Non-pigmented ciliary epithelial cell (primary cell): ENCODE data around the gene OPCML.
A peak's percentile ranks its signal among the peaks of the same experiment; 100 is the strongest.

ENCODE experiments used
- DNase-seq: peaks from one replicate; pipeline ENCODE4 v3.0.0-alpha.2; 2010; ENCODE audit warnings: low read depth

Gene OPCML

DNA sequence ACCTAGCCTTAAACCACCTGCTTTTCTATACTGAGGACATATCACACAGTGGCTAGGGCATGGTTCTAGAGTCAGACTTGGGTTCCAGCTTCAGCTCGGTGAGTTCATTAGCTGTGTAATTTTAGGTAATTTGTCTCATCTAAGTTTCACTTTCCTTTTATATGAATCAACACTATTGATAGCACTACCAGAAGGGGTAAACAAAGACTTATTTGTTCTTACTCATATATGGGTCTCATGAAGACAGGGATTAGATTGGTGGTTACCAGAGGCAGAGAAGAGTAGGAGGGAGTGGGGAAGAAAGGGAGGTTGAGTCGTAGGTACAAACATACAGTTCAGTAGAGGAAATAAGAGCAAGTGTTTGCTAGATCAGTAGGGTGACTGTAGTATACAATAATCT is 924.7 kb downstream of the OPCML start:
- DNase-seq = no peak

DNA sequence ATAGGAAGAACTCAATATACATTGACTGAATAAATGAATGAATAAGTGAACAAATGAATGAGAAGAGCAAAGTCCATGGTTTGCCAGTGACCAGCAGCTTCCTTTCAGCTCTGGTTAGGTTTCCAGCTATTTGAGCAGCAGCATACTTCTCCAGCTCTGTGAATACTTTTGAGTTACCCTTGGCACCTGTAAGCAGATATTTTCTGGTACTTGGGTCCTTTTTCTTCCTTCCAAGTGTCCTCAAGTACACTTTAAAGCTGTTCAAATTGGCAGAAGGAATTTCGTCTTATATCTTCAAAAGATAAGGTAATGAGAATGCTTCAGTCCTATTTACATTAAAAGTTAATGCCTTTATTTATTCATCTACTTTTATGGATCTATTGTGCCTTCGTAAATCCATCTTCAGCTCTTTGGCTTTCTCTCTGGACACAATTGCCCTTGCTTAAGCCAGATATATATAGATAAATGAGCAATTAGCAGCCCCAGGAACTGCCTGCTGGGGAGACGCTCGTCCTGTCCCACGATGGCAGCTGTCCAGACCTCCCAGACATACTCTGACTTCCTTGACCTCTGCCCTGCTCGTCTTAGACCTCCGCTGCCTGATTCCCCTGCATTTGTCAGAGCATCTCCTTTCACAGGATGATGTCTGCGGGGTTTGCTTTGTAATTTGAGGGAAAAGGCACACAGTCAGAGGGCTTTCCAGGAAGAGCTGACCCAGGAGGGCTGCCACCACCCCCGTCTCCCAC is 926.3 kb downstream of the OPCML start:
- no peak for DNase-seq

DNA sequence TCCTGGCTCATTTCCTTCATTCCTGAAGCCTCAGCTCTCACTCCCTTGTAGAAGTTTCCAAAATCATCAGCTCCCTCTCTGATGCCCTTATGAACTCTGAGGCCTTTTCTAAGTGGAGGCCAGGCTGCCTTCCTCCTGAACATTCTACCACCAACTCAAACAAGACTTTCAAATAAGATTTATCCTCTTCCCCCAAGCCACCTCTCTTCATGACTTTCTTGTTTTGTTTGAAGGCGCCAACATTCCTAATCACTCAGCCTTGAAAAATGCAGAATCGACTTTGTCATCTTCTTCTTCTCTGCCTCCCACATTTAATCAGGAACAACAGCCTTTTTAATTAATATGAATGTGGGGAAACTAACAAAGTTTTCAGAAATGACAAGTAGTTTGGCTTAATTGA is 927.9 kb downstream of the OPCML start:
- no peak for DNase-seq

DNA sequence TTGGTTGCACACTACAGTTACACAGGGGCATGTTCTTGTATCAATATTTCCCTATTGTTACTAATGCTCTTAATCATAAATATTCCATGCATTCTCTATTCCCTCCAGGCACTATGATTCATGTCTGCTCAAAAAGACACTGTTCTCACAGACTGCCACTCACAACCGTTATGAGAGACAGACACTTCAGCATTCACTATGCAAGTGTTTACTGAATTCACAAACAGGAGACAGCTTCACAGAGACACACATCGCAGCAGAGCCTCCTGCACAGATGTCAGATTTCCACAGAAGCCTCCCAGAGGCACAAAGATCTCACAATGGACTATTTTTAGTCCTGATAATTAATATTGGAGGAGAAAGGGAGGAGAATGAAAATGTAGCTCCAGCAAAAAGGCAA is 930.4 kb downstream of the OPCML start:
- DNase-seq = no peak

DNA sequence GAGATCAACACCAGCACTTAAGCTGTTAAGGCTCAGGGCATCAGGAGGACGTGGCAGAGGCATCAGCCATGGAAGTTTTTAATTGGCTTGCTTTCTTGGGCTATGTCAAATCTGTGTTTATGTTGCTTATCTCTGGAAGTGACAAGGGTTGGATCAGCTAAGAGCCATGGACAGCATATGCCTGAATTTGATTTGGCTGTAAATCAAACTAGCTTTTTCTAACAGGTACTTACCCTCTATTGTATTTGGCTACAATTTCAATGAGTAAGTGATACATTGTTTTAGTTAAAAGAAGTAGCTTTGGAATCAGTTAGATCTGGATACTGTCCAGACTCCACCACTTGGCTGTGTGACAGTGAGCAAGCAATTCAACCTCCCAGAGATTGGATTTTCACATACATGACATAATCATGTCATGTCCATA is 936.6 kb downstream of the OPCML start:
- no peak for DNase-seq

DNA sequence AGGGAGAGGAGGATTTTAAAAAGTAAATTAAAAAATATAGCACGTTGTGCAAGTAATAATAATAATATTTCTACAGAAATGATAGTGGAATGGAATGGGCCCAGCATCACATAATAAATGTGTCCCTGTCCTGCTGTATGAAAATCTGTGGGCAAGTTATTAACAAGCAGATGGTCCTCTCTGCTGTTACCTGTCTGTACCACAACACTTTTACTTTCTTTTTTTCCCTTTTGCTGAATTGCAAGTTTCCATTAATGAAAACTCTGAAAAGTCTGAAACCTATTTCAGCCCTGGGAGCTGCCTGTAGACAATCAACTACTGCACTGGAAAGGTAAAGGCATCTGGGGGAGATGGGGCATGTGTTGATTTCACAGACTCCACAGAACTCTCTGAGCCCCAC is 937.1 kb downstream of the OPCML start:
- no peak for DNase-seq

DNA sequence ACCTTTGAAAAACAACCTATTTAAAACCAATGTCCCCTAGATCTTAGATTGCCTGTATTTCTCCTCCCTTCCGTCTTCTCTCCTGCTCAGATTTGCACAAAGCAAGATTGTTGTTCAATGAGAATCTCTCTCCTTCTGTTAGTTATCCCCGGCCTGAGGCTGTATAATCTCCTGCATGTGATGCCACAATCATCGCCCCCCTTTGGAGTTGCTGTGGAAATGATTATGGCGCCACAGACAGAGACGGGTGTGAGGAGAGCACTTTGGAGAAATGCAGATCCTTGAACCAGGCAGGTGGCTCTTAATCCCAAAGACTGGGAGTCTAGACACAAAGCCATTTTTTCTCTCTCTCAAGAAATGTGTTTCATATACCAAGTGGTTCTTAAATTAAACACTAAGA is 941.3 kb downstream of the OPCML start:
- no peak for DNase-seq

DNA sequence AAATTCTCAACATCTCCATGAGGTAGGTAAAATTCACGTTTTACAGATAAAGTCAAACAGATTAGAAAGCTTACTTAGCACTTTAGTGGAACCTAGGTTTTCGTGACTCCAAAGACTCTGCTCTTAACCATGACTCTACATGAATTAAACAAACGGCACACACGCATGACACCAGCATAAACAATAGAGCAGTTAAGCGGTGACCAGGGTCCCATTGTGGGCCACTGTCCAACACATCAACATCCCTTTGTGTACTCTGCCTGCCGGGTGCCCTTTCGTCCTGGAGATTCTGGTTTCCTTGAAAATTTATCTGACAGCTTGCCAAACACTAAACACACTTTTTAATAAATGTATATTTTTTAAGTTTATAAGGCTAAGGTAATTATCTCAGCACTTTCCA is 941.7 kb downstream of the OPCML start:
- no peak for DNase-seq

DNA sequence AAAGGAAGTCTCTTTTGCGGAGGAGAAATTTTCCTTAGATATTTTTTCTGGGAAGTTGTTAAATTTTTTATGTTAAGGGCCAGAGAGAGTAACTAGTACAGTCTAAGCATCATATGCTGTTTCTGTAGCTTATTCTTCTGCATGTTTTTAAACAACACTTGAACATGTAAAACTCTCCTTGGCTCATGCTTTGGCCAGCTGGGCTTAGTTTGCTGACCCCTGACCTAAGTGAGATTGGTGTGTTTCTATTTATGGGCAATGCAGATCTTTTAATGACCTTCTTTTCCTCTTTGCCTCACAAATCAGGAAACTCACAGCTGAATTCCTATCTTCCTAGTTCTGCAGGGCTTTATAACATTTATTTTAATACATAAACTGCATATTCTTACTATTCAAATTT is 942.5 kb downstream of the OPCML start:
- no peak for DNase-seq

DNA sequence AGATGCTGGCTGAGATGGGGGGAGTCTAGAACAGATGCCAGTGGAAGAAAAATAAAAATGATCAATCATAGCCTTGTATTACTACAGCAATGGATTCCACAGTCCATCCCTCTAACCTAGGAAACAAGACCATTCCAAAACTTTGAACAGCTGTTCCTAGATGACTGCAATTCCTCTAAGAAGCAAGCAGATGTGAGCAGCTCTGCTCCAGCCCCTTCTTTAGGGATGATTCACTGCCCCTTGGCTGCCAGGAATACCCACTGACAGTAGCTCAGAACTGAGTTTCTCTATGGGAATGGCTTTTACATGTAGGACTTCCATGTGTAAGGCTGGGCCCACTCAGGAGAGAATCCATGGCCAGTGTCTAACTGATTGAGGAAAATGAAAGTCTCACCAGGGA is 943.9 kb downstream of the OPCML start:
- DNase-seq = no peak

DNA sequence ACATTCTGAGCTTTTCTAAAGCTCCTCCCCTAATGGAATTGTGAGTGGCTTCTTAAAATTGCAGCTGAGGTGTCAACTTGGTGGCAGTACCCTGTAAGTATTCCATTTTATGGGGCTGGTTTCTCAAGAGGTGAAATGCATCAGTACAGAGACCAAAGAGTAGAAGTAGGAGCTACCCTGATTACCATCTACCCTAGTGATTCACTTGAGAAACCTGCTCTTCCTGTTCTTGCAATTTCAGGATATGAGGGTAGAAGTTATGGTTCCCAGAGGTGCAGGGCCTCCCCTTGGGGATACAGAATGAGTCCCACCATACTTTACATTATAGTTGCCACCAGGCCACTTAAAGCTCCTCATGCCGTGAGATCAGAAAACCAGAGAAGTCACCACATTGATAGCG is 944.6 kb downstream of the OPCML start:
- DNase-seq = no peak

DNA sequence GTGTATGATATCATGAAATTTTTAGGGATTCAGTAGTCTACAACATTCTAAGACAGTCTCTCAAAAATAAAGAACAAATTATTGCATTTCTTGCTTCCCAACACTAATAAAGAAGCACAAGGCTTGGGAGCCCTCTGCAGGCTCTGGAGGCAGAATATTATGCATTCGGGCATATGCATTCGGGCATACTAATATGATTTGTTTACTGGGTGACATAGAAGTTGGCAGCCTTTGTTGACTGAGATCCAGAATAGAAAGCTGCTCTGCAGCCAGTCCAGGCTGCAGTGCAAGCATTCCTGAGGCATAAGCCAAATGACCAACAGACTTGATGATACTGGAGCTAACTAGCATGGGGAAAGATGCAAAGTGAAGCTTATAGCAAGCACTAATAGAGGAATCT is 945.5 kb downstream of the OPCML start:
- no peak for DNase-seq

DNA sequence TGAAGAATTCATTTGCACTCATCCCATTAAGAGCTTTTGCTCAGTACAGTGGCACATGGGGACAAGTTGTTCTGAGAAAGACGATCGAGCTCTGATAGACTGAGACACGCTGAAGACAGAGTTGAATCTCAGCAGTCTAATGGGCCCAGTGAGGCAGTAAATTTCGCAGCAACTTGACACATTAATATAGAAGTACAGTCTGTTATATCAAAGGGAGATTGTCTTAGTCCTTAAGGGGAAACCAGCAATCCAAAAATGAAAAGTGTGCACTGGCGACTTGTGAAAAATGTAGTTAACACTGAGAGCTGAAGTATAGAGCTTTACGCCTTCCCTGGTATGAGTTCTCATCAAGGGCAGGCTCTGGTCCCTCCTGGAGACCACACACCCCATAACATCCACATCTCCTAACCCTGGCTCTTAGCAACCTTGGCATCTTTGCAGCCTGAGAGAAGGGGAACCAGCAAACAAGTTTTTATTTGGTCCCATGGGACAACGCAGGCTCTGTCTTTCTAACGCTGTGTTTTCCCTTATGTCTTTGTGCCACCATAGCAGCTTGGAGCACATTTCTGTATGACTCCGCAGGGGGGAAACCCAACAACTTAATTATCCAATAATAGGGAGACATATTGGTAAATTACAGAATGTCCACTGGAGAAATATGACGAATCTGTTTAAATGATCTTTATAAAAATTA is 952.5 kb downstream of the OPCML start:
- no peak for DNase-seq

DNA sequence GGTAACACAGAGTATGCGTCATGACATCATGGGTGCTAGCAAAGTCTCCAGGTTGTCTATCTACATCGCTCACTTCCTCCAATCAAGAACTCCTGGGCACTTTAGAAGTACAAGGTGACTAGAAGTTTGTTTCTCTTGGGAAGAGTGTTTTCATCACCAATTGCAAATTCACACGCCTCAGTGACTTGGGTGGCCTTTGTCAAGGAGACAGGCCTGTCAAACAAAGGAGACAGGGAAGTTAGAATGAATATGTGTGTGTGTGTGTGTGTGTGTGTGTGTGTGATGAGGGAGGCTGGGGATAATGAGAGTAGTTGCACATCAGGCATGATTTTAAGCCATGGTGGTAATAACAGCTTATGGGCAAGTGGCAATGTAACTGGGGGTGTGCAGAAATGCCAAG is 953.2 kb downstream of the OPCML start:
- no peak for DNase-seq

DNA sequence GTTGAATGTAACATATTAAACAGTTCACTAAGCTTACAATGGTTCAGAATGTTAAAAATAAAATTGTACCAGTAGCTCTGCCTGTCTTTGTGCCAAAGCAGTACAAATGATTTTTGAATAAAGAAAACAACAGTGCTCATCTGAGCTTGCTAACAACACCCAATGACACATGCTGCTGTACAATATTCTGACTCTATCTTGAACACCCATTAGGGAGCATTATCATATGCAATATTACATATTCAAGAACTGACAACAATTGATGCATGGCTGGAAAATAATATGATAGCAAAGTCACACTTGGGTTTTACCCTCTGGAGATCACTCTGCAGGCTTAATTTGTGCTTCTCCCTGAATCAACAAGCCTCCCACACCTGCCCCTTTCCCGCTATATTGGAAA is 953.7 kb downstream of the OPCML start:
- no peak for DNase-seq

DNA sequence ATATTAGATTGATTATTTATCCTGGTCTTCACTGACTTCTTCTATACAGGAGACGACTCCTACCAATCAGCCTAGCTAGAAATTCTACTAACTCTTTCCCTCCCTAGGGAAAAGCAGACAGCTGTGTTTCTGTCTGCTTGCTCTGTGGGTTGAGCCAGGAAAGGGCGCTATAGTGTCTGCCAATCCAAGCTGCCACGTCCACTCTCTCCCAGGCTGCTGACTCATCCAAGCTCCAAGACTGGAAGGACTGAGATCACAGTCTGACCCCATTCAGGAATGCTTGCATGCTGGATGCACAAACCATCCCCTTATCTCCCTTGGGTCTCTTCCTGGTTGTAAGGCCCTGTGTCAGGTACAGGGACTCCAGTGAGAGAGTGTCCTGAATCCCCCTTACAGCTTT is 955.6 kb downstream of the OPCML start:
- DNase-seq = peak; percentile 96

DNA sequence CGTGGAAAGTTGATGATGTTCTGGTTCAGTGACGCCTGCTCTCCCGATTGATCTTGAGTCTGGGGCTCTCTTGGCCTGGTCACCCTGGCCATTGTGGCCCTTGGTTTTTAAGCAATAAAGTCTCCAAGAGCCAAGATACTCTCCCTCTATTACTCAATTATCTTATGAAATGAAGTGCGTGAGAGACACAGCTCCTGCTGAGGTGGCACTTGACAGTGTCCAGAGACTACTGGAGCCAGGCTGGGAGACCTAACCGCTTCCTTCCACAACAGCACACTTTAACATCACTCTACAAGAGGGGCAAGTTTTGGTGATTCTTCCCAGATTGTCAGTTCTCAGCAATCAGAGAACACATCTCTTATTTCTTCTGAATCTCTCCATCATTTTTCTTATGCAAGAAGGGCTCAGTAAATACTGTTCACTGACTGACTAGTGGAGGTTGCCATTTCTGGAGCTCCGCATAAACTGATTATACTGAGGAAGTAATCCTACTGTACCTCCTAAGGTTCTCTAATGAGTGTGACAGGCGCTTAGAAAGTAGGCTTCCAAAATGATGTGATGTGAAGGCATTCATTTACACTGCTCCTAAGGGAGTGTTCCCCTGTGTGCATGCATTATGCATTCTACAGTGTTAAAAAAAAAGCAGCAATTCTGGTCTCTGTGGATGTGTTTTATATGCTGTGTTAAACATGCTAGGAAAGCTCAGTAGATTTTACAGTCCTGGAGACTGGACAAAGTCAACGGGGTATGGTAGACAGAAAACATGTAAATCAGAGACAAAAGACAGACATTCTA is 968.0 kb downstream of the OPCML start:
- DNase-seq = no peak

DNA sequence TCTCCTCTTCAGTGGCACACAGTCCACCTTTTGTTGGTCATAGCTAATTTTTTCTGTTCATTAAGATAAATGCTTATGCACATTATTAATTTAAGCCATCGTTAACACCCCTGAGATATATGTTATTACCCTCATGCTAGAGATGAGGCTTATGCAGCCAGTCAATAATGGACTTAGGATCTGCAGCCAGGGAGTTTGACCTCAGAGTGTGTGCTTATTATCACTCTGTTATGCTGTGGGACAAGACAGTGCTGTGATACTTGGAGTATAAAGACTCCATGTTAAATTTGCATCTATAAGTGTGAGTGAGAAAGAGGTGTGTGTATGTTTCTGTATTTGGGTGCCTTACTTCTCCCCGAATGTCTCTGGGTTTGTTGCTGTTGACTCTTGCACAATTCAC is 969.3 kb downstream of the OPCML start:
- no peak for DNase-seq

DNA sequence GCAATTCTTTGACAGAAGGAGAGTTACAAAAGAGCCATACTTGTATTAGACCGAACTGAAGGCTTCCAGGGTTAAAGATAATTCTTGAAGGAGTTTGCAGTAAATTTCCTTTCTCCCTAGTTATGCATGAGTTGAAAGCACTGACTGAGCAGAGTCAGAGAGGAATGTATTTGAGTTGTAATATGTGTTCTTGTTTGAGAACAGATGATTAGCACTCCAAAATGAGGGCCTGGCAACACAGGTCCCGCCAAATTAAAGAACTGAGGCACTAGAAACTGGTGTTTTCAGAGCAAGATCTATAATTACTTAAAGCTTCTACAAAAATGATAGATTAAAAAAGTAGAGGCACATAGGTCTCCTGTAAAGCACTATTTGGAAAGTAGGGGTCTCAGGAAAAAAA is 970.4 kb downstream of the OPCML start:
- no peak for DNase-seq

DNA sequence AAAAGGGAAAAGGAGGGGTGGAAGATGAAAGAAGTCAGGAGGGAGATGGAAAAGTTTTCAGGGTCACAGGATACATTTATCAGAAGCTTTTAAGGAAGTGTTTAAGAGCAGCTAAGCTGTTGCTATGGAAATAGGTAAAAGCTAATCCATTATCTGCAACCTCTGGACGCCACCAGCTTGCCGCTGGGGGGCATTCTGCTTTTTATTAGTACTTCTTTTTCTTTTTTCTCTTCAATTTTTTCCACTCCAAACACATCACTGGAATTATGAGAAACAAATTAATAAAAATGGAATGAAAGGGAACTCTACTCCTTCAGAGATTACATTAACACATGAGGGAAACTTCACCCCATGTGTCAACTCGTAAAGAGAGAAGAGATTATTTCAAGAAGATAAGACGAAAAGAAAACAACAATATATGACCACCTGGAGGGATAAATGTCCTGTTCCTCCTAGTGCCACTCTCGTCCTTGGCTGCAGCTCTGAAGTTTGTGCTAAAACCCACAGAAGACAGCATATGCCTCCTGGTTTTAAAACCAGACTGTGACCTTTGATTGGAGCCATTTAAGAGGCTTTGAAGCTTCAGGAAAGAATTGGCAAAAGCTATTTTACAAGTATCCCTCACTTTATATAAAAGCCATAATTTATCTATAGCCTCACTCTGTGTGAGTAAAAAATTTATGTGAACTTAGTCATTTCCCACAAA is 972.8 kb downstream of the OPCML start:
- DNase-seq = no peak

DNA sequence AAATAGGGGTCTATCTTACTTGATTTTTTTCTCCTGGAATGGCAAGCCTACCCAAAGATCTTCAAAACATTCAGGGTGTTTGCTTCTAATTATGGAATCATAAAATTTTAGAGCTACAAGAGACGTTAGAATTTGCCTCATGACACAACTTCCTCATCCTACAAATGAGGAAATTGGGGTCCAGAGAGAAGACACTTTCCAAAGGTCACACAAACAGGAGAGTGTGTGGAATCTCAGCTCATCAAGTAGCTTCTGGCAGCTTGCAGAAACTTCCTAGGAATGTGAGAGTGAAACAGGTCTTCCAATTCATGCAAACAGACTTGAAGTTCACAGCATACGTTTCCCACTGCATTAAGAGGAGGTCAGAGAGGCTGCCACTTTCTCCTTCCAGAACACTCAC is 976.0 kb downstream of the OPCML start:
- DNase-seq = no peak

DNA sequence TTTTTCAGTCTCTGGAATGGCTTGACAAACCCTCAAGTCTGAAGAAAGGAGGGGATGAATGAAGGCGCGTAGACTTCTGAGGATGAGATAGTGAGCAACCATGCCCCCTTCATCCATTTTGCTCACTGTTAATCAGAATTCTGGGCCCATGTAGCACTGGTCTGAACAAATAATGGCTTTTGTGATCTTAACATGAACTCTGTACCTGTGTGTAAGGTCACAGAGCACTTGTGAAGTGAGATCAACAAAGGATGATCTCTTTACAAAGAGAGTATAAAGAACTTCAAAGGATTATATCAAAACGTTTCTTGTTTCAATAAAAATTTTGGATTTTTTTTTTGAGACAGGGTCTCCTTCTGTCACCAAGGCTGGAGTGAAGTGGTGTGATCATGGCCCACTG is 976.7 kb downstream of the OPCML start:
- DNase-seq = no peak

DNA sequence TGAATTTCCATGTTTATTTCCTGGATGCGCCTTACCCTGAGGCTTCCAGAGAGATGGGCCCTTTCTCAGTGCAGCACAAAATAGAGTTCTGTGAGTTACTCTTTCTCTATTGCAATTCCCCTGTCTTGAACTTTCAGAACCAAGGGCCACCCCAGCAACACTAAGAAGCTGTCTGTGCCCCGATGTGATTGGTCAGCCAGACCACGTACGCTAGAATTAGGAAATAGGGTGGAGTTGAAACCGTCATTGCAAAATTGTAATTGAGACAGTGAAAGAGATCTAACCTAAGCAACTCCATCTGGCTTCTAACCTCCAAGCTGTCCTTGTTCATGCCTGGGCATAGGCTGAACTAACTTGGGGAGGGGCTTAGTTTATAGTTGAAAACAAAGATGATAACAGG is 981.3 kb downstream of the OPCML start:
- no peak for DNase-seq
